ENCODE data around the gene CEP19.

Gene CEP19

GRCh38 chr3:196695849-196696226, 16.2 kb downstream of the CEP19 start:
- Mint-ChIP-seq H3K4me1 (ENCODE audit: low read depth in 2 of 2) (peaks cover 0 to 7% of the 10 kb centered on the region in 2 donors), H3K27ac (peak overlapping the region; percentile 91 to 92), H3K36me3 (ENCODE audit: insufficient read depth) (peaks cover 10% of the 10 kb centered on the region), H3K9me3 (no peaks in the 10 kb centered on the region), H3K4me3 (peak overlapping the region in 1 of 2 donors; percentile 53), H3K27me3 (no peaks in the 10 kb centered on the region)
- no peak for ATAC-seq (replicated peaks)
- DNase-seq, result no peak

- H3K4me1 Mint-ChIP-seq (ENCODE audit: low read depth in 2 of 2), result peaks cover 0 to 7% of the 10 kb centered on the region in 2 donors
- H3K9me3 Mint-ChIP-seq, result no peaks in the 10 kb centered on the region
- peak overlapping the region; percentile 91 to 92 for H3K27ac Mint-ChIP-seq
- peak; percentile 19 to 41 (median 31) for DNase-seq
- peak; percentile 67 for ATAC-seq (replicated peaks)
- H3K36me3 Mint-ChIP-seq (ENCODE audit: insufficient read depth), result peaks cover 10% of the 10 kb centered on the region
- H3K4me3 Mint-ChIP-seq, result peak overlapping the region in 1 of 2 donors; percentile 53
- H3K27me3 Mint-ChIP-seq, result no peaks in the 10 kb centered on the region
These were observed 16.9 kb downstream of the CEP19 start for GRCh38 chr3:196694941-196695848.

GRCh38 chr3:196694202-196694638, 17.8 kb downstream of the CEP19 start:
- DNase-seq, result peak in 2 of 3 experiments; percentile 5 to 15
- Mint-ChIP-seq H3K27ac (peak overlapping the region; percentile 44 to 46), H3K9me3 (no peaks in the 10 kb centered on the region), H3K4me3 (no peak overlapping the region), H3K36me3 (ENCODE audit: insufficient read depth) (peaks cover 10% of the 10 kb centered on the region), H3K4me1 (ENCODE audit: low read depth in 2 of 2) (peaks cover 0 to 7% of the 10 kb centered on the region in 2 donors), H3K27me3 (no peaks in the 10 kb centered on the region)
- ATAC-seq (replicated peaks), result peak; percentile 64

GRCh38 chr3:196691386-196691785, 20.7 kb downstream of the CEP19 start:
- Mint-ChIP-seq H3K4me1 (ENCODE audit: low read depth in 2 of 2) (peaks cover 0 to 7% of the 10 kb centered on the region in 2 donors), H3K27me3 (no peaks in the 10 kb centered on the region), H3K36me3 (ENCODE audit: insufficient read depth) (peaks cover 10% of the 10 kb centered on the region), H3K27ac (no peak overlapping the region), H3K4me3 (no peak overlapping the region), H3K9me3 (no peaks in the 10 kb centered on the region)
- DNase-seq (no peak), ATAC-seq (replicated peaks) (no peak)

GRCh38 chr3:196689941-196690660, 21.9 kb downstream of the CEP19 start:
- DNase-seq (no peak), ATAC-seq (replicated peaks) (no peak)
- Mint-ChIP-seq H3K36me3 (ENCODE audit: insufficient read depth) (peaks cover 1% of the 10 kb centered on the region), H3K4me1 (ENCODE audit: low read depth in 2 of 2) (peaks cover 5% of the 10 kb centered on the region in 2 donors), H3K9me3 (no peaks in the 10 kb centered on the region), H3K4me3 (no peak overlapping the region), H3K27ac (no peak overlapping the region), H3K27me3 (no peaks in the 10 kb centered on the region)

GRCh38 chr3:196688349-196688748, 23.7 kb downstream of the CEP19 start:
- H3K36me3 Mint-ChIP-seq (ENCODE audit: insufficient read depth), result no peaks in the 10 kb centered on the region
- no peaks in the 10 kb centered on the region for H3K9me3 Mint-ChIP-seq
- DNase-seq (no peak), ATAC-seq (replicated peaks) (no peak)
- no peak overlapping the region for H3K27ac Mint-ChIP-seq
- H3K27me3 Mint-ChIP-seq, result no peaks in the 10 kb centered on the region
- H3K4me3 Mint-ChIP-seq, result no peak overlapping the region
- H3K4me1 Mint-ChIP-seq (ENCODE audit: low read depth in 2 of 2), result peaks cover 12% of the 10 kb centered on the region in 2 donors

GRCh38 chr3:196686436-196686835, 25.6 kb downstream of the CEP19 start:
- no peaks in the 10 kb centered on the region for H3K9me3 Mint-ChIP-seq
- no peak overlapping the region for H3K4me3 Mint-ChIP-seq
- peak overlapping the region in 1 of 2 donors; percentile 45 for H3K27ac Mint-ChIP-seq
- no peak for ATAC-seq (replicated peaks)
- peaks cover 12% of the 10 kb centered on the region in 2 donors for H3K4me1 Mint-ChIP-seq (ENCODE audit: low read depth in 2 of 2)
- H3K36me3 Mint-ChIP-seq (ENCODE audit: insufficient read depth), result no peaks in the 10 kb centered on the region
- no peak for DNase-seq
- no peaks in the 10 kb centered on the region for H3K27me3 Mint-ChIP-seq

- H3K36me3 Mint-ChIP-seq (ENCODE audit: insufficient read depth), result no peaks in the 10 kb centered on the region
These were observed 27.3 kb downstream of the CEP19 start for GRCh38 chr3:196684548-196685407.

GRCh38 chr3:196677931-196678330, 34.1 kb downstream of the CEP19 start:
- Mint-ChIP-seq H3K36me3 (ENCODE audit: insufficient read depth) (no peaks in the 10 kb centered on the region), H3K27me3 (no peaks in the 10 kb centered on the region), H3K4me1 (ENCODE audit: low read depth in 2 of 2) (no peaks in the 10 kb centered on the region), H3K4me3 (no peak overlapping the region), H3K27ac (no peak overlapping the region), H3K9me3 (no peaks in the 10 kb centered on the region)
- ATAC-seq (replicated peaks) (no peak), DNase-seq (no peak)

More at GRCh38 chr3:196684548-196685407, 27.3 kb downstream of the CEP19 start:
- no peaks in the 10 kb centered on the region for H3K9me3 Mint-ChIP-seq
- peaks cover 12% of the 10 kb centered on the region in 2 donors for H3K4me1 Mint-ChIP-seq (ENCODE audit: low read depth in 2 of 2)
- ATAC-seq (replicated peaks), result peak; percentile 93
- peak overlapping the region; percentile 60 to 81 for H3K27ac Mint-ChIP-seq
- peak overlapping the region; percentile 37 to 49 for H3K4me3 Mint-ChIP-seq
- no peaks in the 10 kb centered on the region for H3K27me3 Mint-ChIP-seq
- peak; percentile 62 to 75 (median 64) for DNase-seq

- no peak for DNase-seq
- Mint-ChIP-seq H3K4me1 (ENCODE audit: low read depth in 2 of 2) (no peaks in the 10 kb centered on the region), H3K27ac (no peak overlapping the region), H3K4me3 (no peak overlapping the region), H3K9me3 (no peaks in the 10 kb centered on the region), H3K27me3 (no peaks in the 10 kb centered on the region), H3K36me3 (ENCODE audit: insufficient read depth) (no peaks in the 10 kb centered on the region)
- ATAC-seq (replicated peaks), result no peak
These were observed 34.7 kb downstream of the CEP19 start for GRCh38 chr3:196677353-196677752.

- Mint-ChIP-seq H3K9me3 (no peaks in the 10 kb centered on the region), H3K4me1 (ENCODE audit: low read depth in 2 of 2) (peaks cover 4 to 8% of the 10 kb centered on the region in 2 donors), H3K27ac (no peak overlapping the region), H3K4me3 (no peak overlapping the region), H3K27me3 (no peaks in the 10 kb centered on the region), H3K36me3 (ENCODE audit: insufficient read depth) (no peaks in the 10 kb centered on the region)
- DNase-seq, result no peak
- ATAC-seq (replicated peaks), result no peak
These were observed 38.4 kb downstream of the CEP19 start for GRCh38 chr3:196673632-196674031.

- H3K9me3 Mint-ChIP-seq, result no peaks in the 10 kb centered on the region
- H3K27me3 Mint-ChIP-seq, result no peaks in the 10 kb centered on the region
- peak overlapping the region in 1 of 2 donors; percentile 4 for H3K4me3 Mint-ChIP-seq
- H3K27ac Mint-ChIP-seq, result peak overlapping the region in 1 of 2 donors; percentile 2
- ATAC-seq (replicated peaks), result no peak
- no peak for DNase-seq
- H3K36me3 Mint-ChIP-seq (ENCODE audit: insufficient read depth), result no peaks in the 10 kb centered on the region
- peaks cover 4 to 10% of the 10 kb centered on the region in 2 donors for H3K4me1 Mint-ChIP-seq (ENCODE audit: low read depth in 2 of 2)
These were observed 41.7 kb downstream of the CEP19 start for GRCh38 chr3:196670339-196670738.

Measured in effector memory CD8-positive, alpha-beta T cell (primary cell).